ENCODE data around the gene POGZ.

DNA sequence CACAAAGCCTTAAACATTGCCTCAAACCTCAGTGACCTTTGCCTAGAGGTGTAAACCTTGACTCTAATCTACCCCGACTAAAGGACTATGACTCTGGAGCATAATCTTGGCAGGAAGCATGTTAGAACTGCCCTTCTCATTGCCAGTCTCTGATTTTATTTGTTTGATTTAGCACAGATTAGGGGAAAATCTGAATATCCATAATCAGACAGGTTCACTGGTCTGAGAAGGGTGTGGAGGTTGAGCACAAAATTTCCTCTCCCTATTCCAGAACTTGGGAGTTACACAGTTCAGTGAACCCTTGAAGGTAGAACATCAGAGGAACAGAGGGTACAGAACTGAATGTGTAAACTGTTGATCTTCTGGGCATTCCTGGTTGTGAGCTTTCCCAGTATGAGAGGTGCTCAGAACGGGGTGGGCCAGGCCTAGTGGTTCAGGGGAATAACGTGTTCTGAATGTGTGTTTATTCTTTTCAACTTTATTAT, 68.2 kb downstream of the POGZ start:
- TF ChIP-seq POLR2A (IDR thresholded peaks at IDR 0.05): no peak
- no peak for TF ChIP-seq POLR2AphosphoS5 (IDR thresholded peaks at IDR 0.05; ENCODE audit: insufficient read depth in 1 of 2, low read depth in 1 of 2)
